NAMALWA (cell line): ENCODE data around the gene TNP1.

ENCODE experiments used
- DNase-seq: peaks from one replicate; pipeline ENCODE4 v3.0.0-alpha.2; 2015; ENCODE audit warnings: low spot score

Gene TNP1

GRCh38 chr2:216873573-216873972, 13.7 kb upstream of the TNP1 start:
- DNase-seq: no peak

GRCh38 chr2:216872624-216873023, 12.8 kb upstream of the TNP1 start:
- no peak for DNase-seq

GRCh38 chr2:216872040-216872439, 12.2 kb upstream of the TNP1 start:
- DNase-seq: no peak

GRCh38 chr2:216871333-216871934, 11.6 kb upstream of the TNP1 start:
- no peak for DNase-seq

- no peak for DNase-seq
Observed at GRCh38 chr2:216870508-216871332, 10.9 kb upstream of the TNP1 start.

GRCh38 chr2:216866515-216867095, 6.7 kb upstream of the TNP1 start:
- no peak for DNase-seq

GRCh38 chr2:216865658-216866057, 5.8 kb upstream of the TNP1 start:
- no peak for DNase-seq

- DNase-seq: no peak
Observed at GRCh38 chr2:216863946-216864345, 4.1 kb upstream of the TNP1 start.

- DNase-seq: no peak
Observed at GRCh38 chr2:216862628-216863398, 2.9 kb upstream of the TNP1 start.

- DNase-seq: no peak
Observed at GRCh38 chr2:216860426-216861137, 718 bp upstream of the TNP1 start.

GRCh38 chr2:216858312-216858711, 1.6 kb downstream of the TNP1 start:
- no peak for DNase-seq

GRCh38 chr2:216857131-216857550, 2.7 kb downstream of the TNP1 start:
- DNase-seq: no peak

- no peak for DNase-seq
Observed at GRCh38 chr2:216856406-216857065, 3.3 kb downstream of the TNP1 start.

GRCh38 chr2:216855605-216856004, 4.3 kb downstream of the TNP1 start:
- no peak for DNase-seq

- DNase-seq: no peak
Observed at GRCh38 chr2:216855079-216855478, 4.8 kb downstream of the TNP1 start.

GRCh38 chr2:216851486-216852090, 8.3 kb downstream of the TNP1 start:
- no peak for DNase-seq

- no peak for DNase-seq
Observed at GRCh38 chr2:216850665-216851322, 9.1 kb downstream of the TNP1 start.

- no peak for DNase-seq
Observed at GRCh38 chr2:216849987-216850386, 9.9 kb downstream of the TNP1 start.

- no peak for DNase-seq
Observed at GRCh38 chr2:216845426-216845825, 14.4 kb downstream of the TNP1 start.

- DNase-seq: no peak
Observed at GRCh38 chr2:216842636-216843035, 17.2 kb downstream of the TNP1 start.
